Epithelial cell of esophagus (primary cell): Measurements from ENCODE around the gene TSC2.

Source experiments
- DNase-seq: peaks from one replicate; pipeline ENCODE4 v3.0.0; 2010; ENCODE audit warnings: low read depth
- H3K4me3 ChIP-seq: 2 replicates; pipeline ENCODE4 v1.5.1; 2011; ENCODE audit warnings: mild to moderate bottlenecking, low read length, control low read depth
- CTCF ChIP-seq: IDR thresholded peaks from 2 replicates; pipeline ENCODE4 v1.5.1; 2011; ENCODE audit warnings: low read depth, mild to moderate bottlenecking, low read length, control low read depth, inconsistent platforms; ENCODE audit not compliant: insufficient read depth; ENCODE audit errors: missing control alignments

The TSC2 gene

GRCh38 chr16:2063861-2064260, 16.1 kb downstream of the TSC2 start:
- TF ChIP-seq CTCF, result no peak

DNA sequence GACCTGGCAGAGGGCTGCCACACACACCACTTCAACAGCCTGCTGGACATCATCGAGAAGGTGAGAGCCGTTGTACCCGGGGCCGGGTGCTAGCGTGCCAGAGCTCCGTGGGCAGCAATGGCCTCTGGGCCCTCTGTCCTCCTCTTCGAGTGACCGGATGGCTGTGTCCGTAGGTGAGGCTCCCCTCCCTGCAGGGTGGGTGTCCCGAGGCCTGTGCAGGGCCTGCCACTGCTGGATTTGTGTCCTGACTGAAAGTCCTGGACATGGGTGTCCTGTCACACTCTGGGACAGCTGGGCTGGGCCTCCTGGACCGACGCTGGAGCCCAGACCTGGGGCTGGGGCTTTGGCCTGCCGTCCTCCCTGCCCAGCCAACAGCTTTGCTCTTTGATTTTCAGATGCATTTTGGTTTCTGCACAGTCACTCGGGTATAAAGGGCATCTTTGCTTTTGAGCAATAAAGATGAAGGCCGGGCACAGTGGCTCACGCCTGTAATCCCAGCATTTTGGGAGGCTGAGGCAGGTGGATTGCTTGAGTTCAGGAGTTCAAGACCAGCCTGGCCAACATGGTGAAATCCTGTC, 16.7 kb downstream of the TSC2 start:
- no peak overlapping the region for H3K4me3 ChIP-seq
- TF ChIP-seq CTCF, result no peak
- no peak for DNase-seq

More at GRCh38 chr16:2063861-2064260, 16.1 kb downstream of the TSC2 start:
- no peak overlapping the region for H3K4me3 ChIP-seq
- DNase-seq, result no peak

DNA sequence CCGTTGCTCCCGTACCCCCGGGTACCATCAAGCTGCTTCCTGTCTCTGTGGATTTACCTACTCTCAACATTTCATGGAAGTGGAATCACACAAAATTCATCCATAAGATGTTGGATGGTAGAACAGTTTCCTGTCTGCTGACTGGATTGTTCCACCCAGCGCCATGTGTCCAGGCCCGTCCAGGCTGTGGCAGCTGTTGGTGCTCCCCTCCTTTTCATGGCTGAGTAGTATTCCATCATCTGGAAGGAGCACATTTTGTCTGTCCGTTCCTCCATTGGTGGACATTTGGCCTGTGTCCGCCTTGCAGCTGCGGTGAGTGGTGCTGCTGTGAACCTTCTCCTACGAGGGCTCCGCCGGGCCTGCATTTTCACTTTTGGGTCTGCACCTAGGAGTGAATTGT, 18.4 kb downstream of the TSC2 start:
- no peak for DNase-seq
- TF ChIP-seq CTCF, result no peak
- no peak overlapping the region for H3K4me3 ChIP-seq

GRCh38 chr16:2070576-2071453, 23.0 kb downstream of the TSC2 start:
- TF ChIP-seq CTCF, result no peak
- H3K4me3 ChIP-seq, result no peak overlapping the region
- no peak for DNase-seq

DNA sequence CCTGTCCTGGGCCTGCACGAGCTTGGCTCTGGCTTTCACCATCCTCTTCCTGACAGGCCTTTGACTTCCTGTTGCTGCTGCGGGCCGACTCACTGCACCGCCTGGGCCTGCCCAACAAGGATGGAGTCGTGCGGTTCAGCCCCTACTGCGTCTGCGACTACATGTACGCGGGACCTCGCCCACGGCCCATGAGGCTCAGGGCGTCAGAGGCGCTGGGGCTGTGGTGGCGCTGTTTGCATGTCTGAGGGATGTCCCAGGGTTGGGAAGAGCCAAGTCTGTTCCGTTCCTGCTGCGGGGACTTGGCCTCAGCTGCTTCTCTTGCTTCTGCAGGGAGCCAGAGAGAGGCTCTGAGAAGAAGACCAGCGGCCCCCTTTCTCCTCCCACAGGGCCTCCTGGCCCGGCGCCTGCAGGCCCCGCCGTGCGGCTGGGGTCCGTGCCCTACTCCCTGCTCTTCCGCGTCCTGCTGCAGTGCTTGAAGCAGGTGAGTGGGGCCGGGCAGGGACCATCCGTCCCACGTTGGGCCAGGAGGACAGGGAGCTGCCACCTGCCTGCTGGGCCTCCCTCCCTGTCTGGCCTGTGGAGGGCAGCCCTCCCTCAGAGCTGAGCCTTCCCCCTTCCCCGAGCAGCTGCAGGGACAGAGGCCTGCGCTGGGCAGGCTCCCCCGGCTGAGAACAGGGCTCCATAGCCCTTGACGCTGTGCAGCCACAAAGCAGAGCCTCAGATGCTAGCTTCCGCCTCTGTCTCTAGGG, 23.8 kb downstream of the TSC2 start:
- no peak for TF ChIP-seq CTCF
- no peak overlapping the region for H3K4me3 ChIP-seq
- peak; percentile 87 for DNase-seq

DNA sequence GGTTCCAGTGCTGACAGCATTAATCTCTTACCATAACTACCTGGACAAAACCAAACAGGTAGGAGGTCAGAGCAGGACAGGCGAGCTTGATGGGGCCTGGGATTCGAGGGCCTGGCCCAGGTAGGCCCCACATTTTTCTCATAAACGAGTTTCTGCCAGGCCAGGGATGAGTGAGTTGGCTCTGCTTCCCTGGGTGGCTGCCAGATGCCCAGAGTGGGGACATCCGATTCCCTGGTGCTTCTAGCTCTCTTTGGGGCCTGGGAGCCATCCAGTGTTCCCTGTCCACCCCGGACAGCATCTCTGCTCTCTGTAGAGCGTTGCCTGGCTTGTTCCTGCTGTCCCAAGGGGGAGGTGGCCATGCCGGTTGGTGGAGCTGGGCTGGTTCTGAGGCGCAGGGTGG, 25.1 kb downstream of the TSC2 start:
- DNase-seq, result no peak
- no peak for TF ChIP-seq CTCF
- H3K4me3 ChIP-seq, result no peak overlapping the region
